WERI-Rb-1 (cell line): ENCODE data around the gene MAPK8IP3.
A peak's percentile ranks its signal among the peaks of the same experiment; 100 is the strongest.

Source experiments
- DNase-seq: peaks from one replicate; pipeline ENCODE4 v3.0.0-alpha.2; 2020
- H3K27ac ChIP-seq: fragments of 250-450 bp; sonication (Bioruptor Pico); 2 replicates; pipeline ENCODE4 v1.5.1; 2020; ENCODE audit warnings: mild to moderate bottlenecking, moderate library complexity
- H3K27me3 ChIP-seq: fragments of 250-450 bp; sonication (Bioruptor Pico); 2 replicates; pipeline ENCODE4 v1.5.1; 2021; ENCODE audit warnings: mild to moderate bottlenecking, low read depth, moderate library complexity; ENCODE audit not compliant: insufficient read depth, severe bottlenecking
- H3K36me3 ChIP-seq: fragments of 250-450 bp; sonication (Bioruptor Pico); 2 replicates; pipeline ENCODE4 v1.5.1; 2020; ENCODE audit warnings: mild to moderate bottlenecking, moderate library complexity
- H3K4me3 ChIP-seq: 2 replicates; pipeline ENCODE4 v1.5.1; 2011; ENCODE audit warnings: low read depth, mild to moderate bottlenecking, control low read depth, low read length
- H3K9me3 ChIP-seq: fragments of 250-450 bp; sonication (Bioruptor Pico); 2 replicates; pipeline ENCODE4 v1.5.1; 2021; ENCODE audit warnings: mild to moderate bottlenecking, moderate library complexity; ENCODE audit not compliant: severe bottlenecking
- TF ChIP-seq, protein P1 (sequence below): IDR thresholded peaks from 2 replicates; pipeline ENCODE4 v1.5.1; 2011; ENCODE audit warnings: low read depth, mild to moderate bottlenecking, control low read depth, inconsistent platforms, low read length

The MAPK8IP3 gene

GRCh38 chr16:1708768-1709180 is 2.8 kb downstream of the MAPK8IP3 start:
- Histone ChIP-seq H3K4me3 (peak overlapping the region; percentile 29), H3K36me3 (peaks cover 18% of the 10 kb centered on the region), H3K27me3 (no peaks in the 10 kb centered on the region), H3K27ac (peak overlapping the region; percentile 55), H3K9me3 (no peaks in the 10 kb centered on the region)
- peak; percentile 86 for DNase-seq
- TF ChIP-seq, protein P1, sequence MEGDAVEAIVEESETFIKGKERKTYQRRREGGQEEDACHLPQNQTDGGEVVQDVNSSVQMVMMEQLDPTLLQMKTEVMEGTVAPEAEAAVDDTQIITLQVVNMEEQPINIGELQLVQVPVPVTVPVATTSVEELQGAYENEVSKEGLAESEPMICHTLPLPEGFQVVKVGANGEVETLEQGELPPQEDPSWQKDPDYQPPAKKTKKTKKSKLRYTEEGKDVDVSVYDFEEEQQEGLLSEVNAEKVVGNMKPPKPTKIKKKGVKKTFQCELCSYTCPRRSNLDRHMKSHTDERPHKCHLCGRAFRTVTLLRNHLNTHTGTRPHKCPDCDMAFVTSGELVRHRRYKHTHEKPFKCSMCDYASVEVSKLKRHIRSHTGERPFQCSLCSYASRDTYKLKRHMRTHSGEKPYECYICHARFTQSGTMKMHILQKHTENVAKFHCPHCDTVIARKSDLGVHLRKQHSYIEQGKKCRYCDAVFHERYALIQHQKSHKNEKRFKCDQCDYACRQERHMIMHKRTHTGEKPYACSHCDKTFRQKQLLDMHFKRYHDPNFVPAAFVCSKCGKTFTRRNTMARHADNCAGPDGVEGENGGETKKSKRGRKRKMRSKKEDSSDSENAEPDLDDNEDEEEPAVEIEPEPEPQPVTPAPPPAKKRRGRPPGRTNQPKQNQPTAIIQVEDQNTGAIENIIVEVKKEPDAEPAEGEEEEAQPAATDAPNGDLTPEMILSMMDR: no peak

GRCh38 chr16:1709356-1709755 is 3.4 kb downstream of the MAPK8IP3 start:
- Histone ChIP-seq H3K27ac (peak overlapping the region; percentile 55), H3K4me3 (no peak overlapping the region)

GRCh38 chr16:1710811-1711507 is 5.0 kb downstream of the MAPK8IP3 start:
- Histone ChIP-seq H3K4me3 (no peak overlapping the region), H3K27ac (peak overlapping the region; percentile 55), H3K9me3 (no peaks in the 10 kb centered on the region), H3K36me3 (peaks cover 20% of the 10 kb centered on the region), H3K27me3 (no peaks in the 10 kb centered on the region)
- no peak for DNase-seq
- TF ChIP-seq, protein P1: no peak

More at GRCh38 chr16:1709356-1709755, 3.4 kb downstream of the MAPK8IP3 start:
- H3K27me3 ChIP-seq: no peaks in the 10 kb centered on the region
- peaks cover 18% of the 10 kb centered on the region for H3K36me3 ChIP-seq
- no peak for DNase-seq
- TF ChIP-seq, protein P1: no peak
- no peaks in the 10 kb centered on the region for H3K9me3 ChIP-seq

- TF ChIP-seq, protein P1: no peak
- Histone ChIP-seq H3K27ac (peak overlapping the region; percentile 87), H3K9me3 (no peaks in the 10 kb centered on the region), H3K4me3 (peak overlapping the region; percentile 28), H3K27me3 (no peaks in the 10 kb centered on the region), H3K36me3 (peaks cover 18% of the 10 kb centered on the region)
- peak; percentile 77 for DNase-seq
These were observed 6.8 kb downstream of the MAPK8IP3 start for GRCh38 chr16:1712791-1713261.

GRCh38 chr16:1713331-1713730 is 7.3 kb downstream of the MAPK8IP3 start:
- TF ChIP-seq, protein P1: no peak
- H3K4me3 ChIP-seq: no peak overlapping the region
- no peak for DNase-seq
- no peaks in the 10 kb centered on the region for H3K27me3 ChIP-seq
- H3K27ac ChIP-seq: peak overlapping the region; percentile 87
- H3K36me3 ChIP-seq: peaks cover 15% of the 10 kb centered on the region; the same call in 1 of the 2 replicates
- H3K9me3 ChIP-seq: no peaks in the 10 kb centered on the region
